Measurements from ENCODE around the gene NKX2-3.

Gene NKX2-3

GRCh38 chr10:99526861-99527504, 5.8 kb upstream of the NKX2-3 start:
- DNase-seq (ENCODE audit: low read depth in 3 of 3) = no peak

GRCh38 chr10:99527526-99528493, 4.9 kb upstream of the NKX2-3 start:
- no peak for DNase-seq (ENCODE audit: low read depth in 3 of 3)

GRCh38 chr10:99528494-99529441, 4.0 kb upstream of the NKX2-3 start:
- no peak for DNase-seq (ENCODE audit: low read depth in 3 of 3)

GRCh38 chr10:99529591-99530107, 3.1 kb upstream of the NKX2-3 start:
- DNase-seq (ENCODE audit: low read depth in 3 of 3) = no peak

GRCh38 chr10:99530108-99531025, 2.4 kb upstream of the NKX2-3 start:
- no peak for DNase-seq (ENCODE audit: low read depth in 3 of 3)

- no peak for DNase-seq (ENCODE audit: low read depth in 3 of 3)
These were observed 1.6 kb upstream of the NKX2-3 start for GRCh38 chr10:99531026-99531695.

GRCh38 chr10:99531696-99532593, 797 bp upstream of the NKX2-3 start:
- DNase-seq (ENCODE audit: low read depth in 3 of 3) = no peak

GRCh38 chr10:99533496-99534449, 1.0 kb downstream of the NKX2-3 start:
- DNase-seq (ENCODE audit: low read depth in 3 of 3) = no peak

GRCh38 chr10:99534450-99534938, 1.8 kb downstream of the NKX2-3 start:
- no peak for DNase-seq (ENCODE audit: low read depth in 3 of 3)

GRCh38 chr10:99534939-99535763, 2.4 kb downstream of the NKX2-3 start:
- no peak for DNase-seq (ENCODE audit: low read depth in 3 of 3)

- no peak for DNase-seq (ENCODE audit: low read depth in 3 of 3)
These were observed 3.1 kb downstream of the NKX2-3 start for GRCh38 chr10:99535764-99536337.

GRCh38 chr10:99536338-99537085, 3.8 kb downstream of the NKX2-3 start:
- DNase-seq (ENCODE audit: low read depth in 3 of 3) = no peak

- DNase-seq (ENCODE audit: low read depth in 3 of 3) = no peak
These were observed 4.6 kb downstream of the NKX2-3 start for GRCh38 chr10:99537086-99537988.

Measured in stimulated activated CD4-positive, alpha-beta T cell treated with anti-CD3 and anti-CD28 coated beads, TNF-alpha, amount 100 ng/mL, for 48 hours (primary cell).